Adrenal gland (tissue), 12 donors: ENCODE measurements around the gene SDF4. TPM values are rescaled to one million over a fixed set of nuclear protein-coding genes. Genes with fewer than 3 reads are reported as not detected.

Experiments used
- DNase-seq, 7 donors: peaks; one replicate each; pipeline ENCODE4 v3.0.0-alpha.2; 2019 to 2020
- H3K27ac ChIP-seq, 5 donors: fragments of 200-600 bp; sonication (generic) in 4 of 5; 1 replicate in 3 of 5; 2 replicates in 2 of 5; pipeline versions ENCODE4 v1.5.1 to v1.8.0; 2016 to 2020; ENCODE audit warnings: mild to moderate bottlenecking in 1 of 5
- H3K27me3 ChIP-seq: fragments of 200-600 bp; 2 replicates; pipeline ENCODE4 v1.8.0; 2021
- H3K36me3 ChIP-seq, 2 donors: fragments of 200-600 bp; replicated peaks in 1 of 2; 1 replicate in 1 of 2; 2 replicates in 1 of 2; pipeline versions ENCODE4 v1.5.1 to v1.8.0; 2018 to 2022
- H3K4me1 ChIP-seq, 2 donors: fragments of 200-600 bp; replicated peaks in 1 of 2; 1 replicate in 1 of 2; 2 replicates in 1 of 2; pipeline versions ENCODE4 v1.5.1 to v1.8.0; 2018 to 2021
- H3K4me3 ChIP-seq, 4 donors: fragments of 200-600 bp; sonication (generic) in 3 of 4; one replicate each; pipeline ENCODE4 v1.5.1; 2016 to 2018
- H3K9me3 ChIP-seq, 3 donors: fragments of 200-600 bp; sonication (generic) in 1 of 3; replicated peaks in 1 of 3; 1 replicate in 2 of 3; 2 replicates in 1 of 3; pipeline versions ENCODE4 v1.5.1 to v1.8.0; 2016 to 2021
- POLR2A ChIP-seq, 2 donors: fragments of 450-650 bp; IDR thresholded peaks; one replicate each; pipeline ENCODE4 v1.6.1; 2017; ENCODE audit warnings: antibody characterized with exemption in 2 of 2, mild to moderate bottlenecking in 2 of 2, moderate library complexity in 1 of 2
- whole genome bisulfite sequencing, 4 donors: extraction: QIAGEN DNeasy Blood & Tissue Kit in 2 of 4; methylation state at CpG; one replicate each; pipeline versions ENCODE4 v1.1.5 to v1.1.7; 2013 to 2017; 5-methylcytosine and 5-hydroxymethylcytosine counted together
- intact Hi-C, 2 donors: fragments of 100-400 bp; cut with DNase I; formaldehyde crosslinking; loops; one replicate each; pipeline versions ENCODE4 v1.14.1 to v1.15.0; 2022 to 2023
- polyA plus RNA-seq, 3 donors: library from polyadenylated mRNA; stranded (reverse); fragments of 200-250 nt in 2 of 3; fragments of 350-450 nt in 1 of 3; fragmentation: Illumina TruSeq in 1 of 3; extraction: RNeasy Lipid Tissue Mini Kit (QIAGEN cat#74804) in 1 of 3; gene quantifications; one replicate each; pipeline ENCODE4 v1.2.3, GENCODE V29; 2013 to 2014
- total RNA-seq, 9 donors: library from RNA; depleted of rRNA in 4 of 9; stranded (reverse); fragments of >200 nt in 4 of 9; fragments of 120-200 nt in 1 of 9; fragmentation: NEBNext Ultra II Directional in 1 of 9; extraction: Animal tissue kit (Norgen Biotek cat#: 25700) in 1 of 9; gene quantifications; one replicate each; pipeline versions ENCODE4 v1.1.0 to v1.2.4, GENCODE V29; 2013 to 2023
- TF ChIP-seq, protein P1 (sequence below), 6 experiments: fragments of 450-650 bp in 4 of 6; fragments of 200-600 bp in 2 of 6; sonication (generic) in 1 of 6; IDR thresholded peaks; 1 replicate in 5 of 6; 2 replicates in 1 of 6; pipeline versions ENCODE4 v1.5.1 to v1.8.0; 2016 to 2021; ENCODE audit warnings: antibody characterized with exemption in 6 of 6, mild to moderate bottlenecking in 2 of 6, moderate library complexity in 1 of 6
- donor health status: healthy with polysubstance abuse.
- donor health status: Bipolar disorder and iron deficiency.
- donor health status: DM: yes; HTN: yes; CAD: no.
- donor health status: DM: no; HTN: no; CAD: no.
- donor health status: DM: no; HTN: no; CAD: no.
- donor health status: DM: yes; HTN: yes; CAD: no.

The SDF4 gene
- total and polyA plus RNA-seq, 12 donors = 49.4 to 221 (median 142) TPM

DNA sequence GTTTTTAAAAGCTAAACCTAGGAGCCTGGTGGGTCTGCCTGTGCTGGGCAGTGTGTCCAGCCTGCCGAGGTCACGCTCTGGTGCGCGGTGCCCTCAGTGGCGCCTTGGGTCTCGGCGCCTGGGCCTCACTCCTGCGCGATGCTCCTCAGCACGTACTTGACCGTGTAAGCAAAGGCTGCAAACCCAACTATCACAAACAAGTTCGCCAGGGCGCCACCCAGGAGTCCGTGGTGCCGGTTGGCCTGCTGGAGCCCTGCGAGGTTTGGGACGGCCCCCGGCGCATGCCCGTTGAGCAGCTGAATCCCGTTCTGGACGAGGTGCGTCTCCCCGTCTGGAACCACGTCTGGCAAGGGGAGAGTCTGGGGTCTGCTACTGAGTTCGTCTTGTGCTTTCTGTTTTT lies 23.3 kb upstream of the SDF4 start:
- Histone ChIP-seq H3K4me3 (no peak overlapping the region), H3K4me1 (no peaks in the 10 kb centered on the region), H3K9me3 (no peaks in the 10 kb centered on the region), H3K27ac (no peak overlapping the region), H3K27me3 (no peaks in the 10 kb centered on the region), H3K36me3 (peaks cover 0 to 57% of the 10 kb centered on the region in 2 donors)
- DNase-seq = no peak
- 94 to 96% (median 94%) methylated on average over 14 to 26 of the region's 26 CpGs for WGBS, 4 donors
- intact Hi-C loops = no loop called here
- TF ChIP-seq, protein P1, sequence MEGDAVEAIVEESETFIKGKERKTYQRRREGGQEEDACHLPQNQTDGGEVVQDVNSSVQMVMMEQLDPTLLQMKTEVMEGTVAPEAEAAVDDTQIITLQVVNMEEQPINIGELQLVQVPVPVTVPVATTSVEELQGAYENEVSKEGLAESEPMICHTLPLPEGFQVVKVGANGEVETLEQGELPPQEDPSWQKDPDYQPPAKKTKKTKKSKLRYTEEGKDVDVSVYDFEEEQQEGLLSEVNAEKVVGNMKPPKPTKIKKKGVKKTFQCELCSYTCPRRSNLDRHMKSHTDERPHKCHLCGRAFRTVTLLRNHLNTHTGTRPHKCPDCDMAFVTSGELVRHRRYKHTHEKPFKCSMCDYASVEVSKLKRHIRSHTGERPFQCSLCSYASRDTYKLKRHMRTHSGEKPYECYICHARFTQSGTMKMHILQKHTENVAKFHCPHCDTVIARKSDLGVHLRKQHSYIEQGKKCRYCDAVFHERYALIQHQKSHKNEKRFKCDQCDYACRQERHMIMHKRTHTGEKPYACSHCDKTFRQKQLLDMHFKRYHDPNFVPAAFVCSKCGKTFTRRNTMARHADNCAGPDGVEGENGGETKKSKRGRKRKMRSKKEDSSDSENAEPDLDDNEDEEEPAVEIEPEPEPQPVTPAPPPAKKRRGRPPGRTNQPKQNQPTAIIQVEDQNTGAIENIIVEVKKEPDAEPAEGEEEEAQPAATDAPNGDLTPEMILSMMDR (IDR thresholded peaks at IDR 0.05) = no peak
- TF ChIP-seq POLR2A (IDR thresholded peaks at IDR 0.05) = no peak

DNA sequence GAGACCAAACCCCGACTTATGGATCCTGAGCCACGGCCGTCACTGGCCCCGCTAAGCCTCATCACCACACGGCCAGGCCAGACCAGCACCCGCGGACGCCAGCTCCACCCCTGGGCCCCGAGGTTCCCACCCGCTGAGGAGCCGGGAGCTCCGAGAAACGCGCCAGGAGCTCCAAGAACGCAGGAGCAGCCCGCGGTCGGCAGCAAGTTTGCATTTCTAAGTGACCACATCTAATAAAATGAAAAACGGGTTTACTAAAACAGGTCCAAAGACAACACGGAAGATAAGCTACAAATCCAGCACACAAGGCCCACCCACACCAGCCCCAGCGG lies 22.8 kb upstream of the SDF4 start:
- DNase-seq = no peak
- no peak for TF ChIP-seq POLR2A (IDR thresholded peaks at IDR 0.05)
- TF ChIP-seq, protein P1 (IDR thresholded peaks at IDR 0.05) = no peak
- intact Hi-C loops = no loop called here
- H3K4me3 ChIP-seq = no peak overlapping the region
- WGBS, 4 donors = 79 to 89% (median 86%) methylated on average over 10 to 21 of the region's 21 CpGs
- no peaks in the 10 kb centered on the region for H3K4me1 ChIP-seq
- peaks cover 0 to 55% of the 10 kb centered on the region in 2 donors for H3K36me3 ChIP-seq
- H3K9me3 ChIP-seq = no peaks in the 10 kb centered on the region
- no peak overlapping the region for H3K27ac ChIP-seq
- no peaks in the 10 kb centered on the region for H3K27me3 ChIP-seq

DNA sequence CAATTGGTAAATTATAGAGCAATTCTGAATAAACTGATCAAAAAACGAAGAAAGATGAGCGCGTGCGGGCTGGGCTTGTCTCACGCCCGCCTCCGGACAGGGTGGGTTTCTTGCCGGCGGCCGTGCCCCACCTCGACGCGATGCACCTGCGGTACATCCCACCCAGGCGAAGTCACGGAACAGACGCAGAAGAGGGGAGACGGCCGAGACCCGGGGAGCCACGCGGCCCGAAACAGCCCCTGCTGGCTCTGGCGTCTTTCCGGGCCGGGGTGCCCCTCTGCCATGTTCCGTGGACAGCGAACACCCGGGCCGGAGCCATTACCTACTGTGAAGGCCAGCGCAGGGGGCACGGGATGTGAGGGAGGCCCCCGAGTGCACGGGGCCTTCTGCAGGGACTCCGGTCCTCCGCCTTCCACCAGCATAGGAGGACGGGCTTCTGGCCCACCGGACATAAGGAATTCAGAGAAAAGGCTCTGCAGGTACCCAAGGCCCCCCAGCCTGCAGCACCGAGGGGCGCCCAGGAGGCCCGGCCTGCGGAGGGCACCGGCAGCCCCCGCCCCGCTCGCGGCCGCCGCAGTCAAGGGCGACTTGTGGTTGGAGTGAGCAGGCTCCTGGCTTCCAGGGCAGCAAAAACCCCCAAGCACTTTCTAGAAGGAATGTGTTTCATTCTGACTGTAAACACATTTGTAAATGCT lies 22.3 kb upstream of the SDF4 start:
- Histone ChIP-seq H3K4me1 (no peaks in the 10 kb centered on the region), H3K27ac (no peak overlapping the region), H3K4me3 (no peak overlapping the region), H3K27me3 (no peaks in the 10 kb centered on the region), H3K36me3 (peaks cover 0 to 51% of the 10 kb centered on the region in 2 donors), H3K9me3 (no peaks in the 10 kb centered on the region)
- intact Hi-C loops = no loop called here
- no peak for DNase-seq
- WGBS, 4 donors = 92 to 97% (median 94%) methylated on average over 26 to 50 of the region's 50 CpGs
- TF ChIP-seq POLR2A (IDR thresholded peaks at IDR 0.05) = no peak
- TF ChIP-seq, protein P1 (IDR thresholded peaks at IDR 0.05) = no peak

DNA sequence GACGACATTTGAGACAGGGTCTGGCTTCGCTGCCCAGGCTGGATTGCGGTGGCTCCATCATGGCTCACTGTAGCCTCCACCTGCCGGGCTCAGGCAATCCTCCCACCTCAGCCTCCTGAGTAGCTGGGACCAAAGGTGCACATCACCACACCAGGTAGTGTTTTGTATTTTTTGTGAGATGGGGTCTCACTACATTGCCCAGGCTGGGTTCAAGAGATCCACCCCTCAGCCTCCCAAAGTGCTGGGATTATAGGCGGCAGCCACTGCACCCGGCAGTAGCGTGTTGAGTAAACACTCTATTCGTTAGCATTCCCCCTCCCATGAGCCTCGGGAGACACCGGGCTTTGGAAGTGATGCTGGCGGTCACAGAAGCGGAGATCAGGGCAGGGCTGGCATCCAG lies 21.5 kb upstream of the SDF4 start:
- no peak for TF ChIP-seq POLR2A (IDR thresholded peaks at IDR 0.05)
- TF ChIP-seq, protein P1 (IDR thresholded peaks at IDR 0.05) = no peak
- Histone ChIP-seq H3K27ac (no peak overlapping the region), H3K4me3 (no peak overlapping the region), H3K4me1 (no peaks in the 10 kb centered on the region), H3K27me3 (no peaks in the 10 kb centered on the region), H3K9me3 (no peaks in the 10 kb centered on the region), H3K36me3 (peaks cover 0 to 45% of the 10 kb centered on the region in 2 donors)
- intact Hi-C loops = no loop called here
- no peak for DNase-seq
- WGBS, 4 donors = 75 to 96% (median 93%) methylated on average over 4 to 12 of the region's 12 CpGs
